ENCODE data around the gene KCNMA1.

GRCh38 chr10:76975126-76975525, 662.5 kb downstream of the KCNMA1 start:
- TF ChIP-seq CTCF (IDR thresholded peaks at IDR 0.05 in 2 of 3, conservative IDR thresholded peaks at IDR 0.05 in 1 of 3; ENCODE audit: borderline replicate concordance in 1 of 3, insufficient read depth in 1 of 3, low read depth in 2 of 3, low read length in 2 of 3), result no peak
- no peak for TF ChIP-seq POLR2A (IDR thresholded peaks at IDR 0.05; ENCODE audit: borderline replicate concordance, extremely low read depth, insufficient read depth, insufficient read length)
- no peak for TF ChIP-seq MAX (IDR thresholded peaks at IDR 0.05)
- TF ChIP-seq EZH2 (IDR thresholded peaks at IDR 0.05), result no peak
- no peak for TF ChIP-seq YY1 (IDR thresholded peaks at IDR 0.05; ENCODE audit: extremely low read depth, insufficient replicate concordance, low read depth, low read length)
- no peak for TF ChIP-seq SIN3A (IDR thresholded peaks at IDR 0.05; ENCODE audit: low read depth)
- no peak for TF ChIP-seq CEBPB (IDR thresholded peaks at IDR 0.05; ENCODE audit: low read depth)
- TF ChIP-seq EGR1 (IDR thresholded peaks at IDR 0.05; ENCODE audit: low read depth), result no peak
- no peak for TF ChIP-seq RAD21 (IDR thresholded peaks at IDR 0.05; ENCODE audit: low read depth)
- no peak for TF ChIP-seq JUND (IDR thresholded peaks at IDR 0.05)
- no peak for TF ChIP-seq POLR2AphosphoS5 (IDR thresholded peaks at IDR 0.05; ENCODE audit: low read depth, low read length)
- no peak for TF ChIP-seq SRF (IDR thresholded peaks at IDR 0.05; ENCODE audit: low read depth)
- no peak for TF ChIP-seq ATF3 (IDR thresholded peaks at IDR 0.05)

Data from HCT116 (cell line).